ENCODE results near the gene SIRPD.

The SIRPD gene

GRCh38 chr20:1496930-1497329 is 60.6 kb downstream of the SIRPD start:
- H3K4me3 ChIP-seq (ENCODE audit: low read length) = no peak overlapping the region
- DNase-seq (ENCODE audit: low read depth) = no peak
- TF ChIP-seq, protein P1, sequence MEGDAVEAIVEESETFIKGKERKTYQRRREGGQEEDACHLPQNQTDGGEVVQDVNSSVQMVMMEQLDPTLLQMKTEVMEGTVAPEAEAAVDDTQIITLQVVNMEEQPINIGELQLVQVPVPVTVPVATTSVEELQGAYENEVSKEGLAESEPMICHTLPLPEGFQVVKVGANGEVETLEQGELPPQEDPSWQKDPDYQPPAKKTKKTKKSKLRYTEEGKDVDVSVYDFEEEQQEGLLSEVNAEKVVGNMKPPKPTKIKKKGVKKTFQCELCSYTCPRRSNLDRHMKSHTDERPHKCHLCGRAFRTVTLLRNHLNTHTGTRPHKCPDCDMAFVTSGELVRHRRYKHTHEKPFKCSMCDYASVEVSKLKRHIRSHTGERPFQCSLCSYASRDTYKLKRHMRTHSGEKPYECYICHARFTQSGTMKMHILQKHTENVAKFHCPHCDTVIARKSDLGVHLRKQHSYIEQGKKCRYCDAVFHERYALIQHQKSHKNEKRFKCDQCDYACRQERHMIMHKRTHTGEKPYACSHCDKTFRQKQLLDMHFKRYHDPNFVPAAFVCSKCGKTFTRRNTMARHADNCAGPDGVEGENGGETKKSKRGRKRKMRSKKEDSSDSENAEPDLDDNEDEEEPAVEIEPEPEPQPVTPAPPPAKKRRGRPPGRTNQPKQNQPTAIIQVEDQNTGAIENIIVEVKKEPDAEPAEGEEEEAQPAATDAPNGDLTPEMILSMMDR (conservative IDR thresholded peaks at IDR 0.05; ENCODE audit: low read depth, low read length) = no peak

DNA sequence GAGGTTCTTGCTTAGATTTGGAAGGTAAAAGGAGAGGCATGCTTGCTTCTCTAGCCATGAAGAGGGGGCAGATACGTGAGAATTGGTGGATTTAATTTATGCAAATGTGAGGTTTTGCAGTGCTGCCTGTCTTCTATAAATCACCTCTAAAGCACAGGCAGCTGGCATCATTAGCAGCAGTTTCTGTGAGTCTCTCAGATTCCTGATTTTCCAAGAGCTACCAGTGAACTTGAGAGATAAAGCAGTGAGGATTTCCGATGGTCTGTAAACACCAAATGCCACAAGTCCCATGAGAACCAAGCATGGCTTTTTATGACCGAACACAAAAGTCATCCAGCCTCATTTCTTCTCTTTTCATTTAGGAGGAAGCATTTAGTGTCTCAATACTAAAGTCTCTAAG is 63.1 kb downstream of the SIRPD start:
- TF ChIP-seq, protein P1 (conservative IDR thresholded peaks at IDR 0.05; ENCODE audit: low read depth, low read length) = no peak
- H3K4me3 ChIP-seq (ENCODE audit: low read length) = no peak overlapping the region
- DNase-seq (ENCODE audit: low read depth) = no peak

DNA sequence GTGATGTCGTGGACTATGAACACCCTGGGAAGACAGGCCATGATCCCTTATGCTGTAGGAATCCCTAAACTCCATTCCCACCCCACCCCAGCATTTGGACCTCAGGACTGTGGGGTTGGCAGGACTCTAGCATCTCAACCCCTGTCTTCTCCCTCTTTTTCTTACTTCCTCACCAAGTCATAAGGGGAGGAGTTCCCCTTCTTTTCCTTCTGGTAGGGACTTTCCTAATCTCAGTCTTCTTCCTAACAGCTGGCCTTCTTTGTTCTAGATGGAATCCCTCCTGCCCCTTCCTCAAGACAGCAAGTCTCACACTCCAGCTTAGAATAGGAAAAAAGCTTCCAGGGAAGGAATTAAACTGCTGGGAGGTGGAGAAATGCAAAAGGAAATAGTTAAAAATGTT is 64.0 kb downstream of the SIRPD start:
- H3K4me3 ChIP-seq (ENCODE audit: low read length) = no peak overlapping the region
- TF ChIP-seq, protein P1 (conservative IDR thresholded peaks at IDR 0.05; ENCODE audit: low read depth, low read length) = no peak
- no peak for DNase-seq (ENCODE audit: low read depth)

DNA sequence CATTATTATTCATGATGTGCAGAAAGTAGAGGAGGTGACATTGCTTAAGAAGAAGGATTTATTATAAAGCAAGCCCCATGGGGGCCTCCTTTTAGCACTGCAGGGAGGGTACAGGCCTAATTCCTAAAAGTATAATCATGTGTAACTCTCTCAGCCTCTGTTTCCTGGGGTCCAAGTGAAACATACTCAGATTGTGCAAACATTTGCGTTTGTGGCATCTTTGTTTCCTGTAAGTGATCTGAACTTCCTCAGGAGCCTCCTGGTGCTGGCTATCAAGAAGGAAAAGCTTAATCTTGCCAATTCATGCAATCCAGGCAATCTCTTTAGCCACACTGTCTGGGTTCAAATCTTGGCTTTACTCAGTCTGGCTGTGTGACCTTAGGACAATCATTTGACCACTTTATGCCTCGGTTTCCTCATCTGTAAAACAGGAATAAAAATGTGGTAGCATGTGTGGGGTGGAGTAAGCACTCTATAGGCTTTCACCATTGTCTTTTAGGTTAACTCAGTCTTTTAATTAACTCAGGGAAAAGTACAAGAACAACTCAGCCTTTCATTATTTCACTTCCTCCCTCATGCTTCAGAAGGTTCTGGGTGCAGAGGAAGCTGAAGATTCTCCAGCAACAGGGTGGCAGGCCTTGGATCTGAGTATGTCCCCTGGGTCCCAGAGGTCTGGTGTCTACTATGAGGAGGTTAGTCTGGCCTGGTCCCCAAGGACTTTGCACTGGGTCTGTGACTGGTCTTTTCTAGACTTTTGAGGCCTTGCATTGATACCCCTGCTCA is 65.5 kb downstream of the SIRPD start:
- TF ChIP-seq, protein P1 (conservative IDR thresholded peaks at IDR 0.05; ENCODE audit: low read depth, low read length) = no peak
- no peak overlapping the region for H3K4me3 ChIP-seq (ENCODE audit: low read length)
- no peak for DNase-seq (ENCODE audit: low read depth)

GRCh38 chr20:1491281-1491840 is 66.1 kb downstream of the SIRPD start, which contains the start of gene SIRPB2:
SIRPB2 (minus strand) TSS chr20:1491420; CDS start chr20:1491359, 61 bp downstream.
- no peak within 1 kb of the TSS for H3K4me3 ChIP-seq (ENCODE audit: low read length)
- no peak for DNase-seq (ENCODE audit: low read depth)
- TF ChIP-seq, protein P1 (conservative IDR thresholded peaks at IDR 0.05; ENCODE audit: low read depth, low read length) = no peak

GRCh38 chr20:1490643-1491195 is 66.8 kb downstream of the SIRPD start:
- DNase-seq (ENCODE audit: low read depth) = no peak
- H3K4me3 ChIP-seq (ENCODE audit: low read length) = no peak overlapping the region
- TF ChIP-seq, protein P1 (conservative IDR thresholded peaks at IDR 0.05; ENCODE audit: low read depth, low read length) = no peak
